HG02759 (cell line): ENCODE data around the gene C3orf20.
"Not testable (repeated sequence)": the region's sequence is repeated elsewhere in the genome, so short reads cannot be mapped to it uniquely, and the experiment has no call there.

Experiments
- ATAC-seq: cut with Tn5 transposase; IDR thresholded peaks from one replicate; pipeline ENCODE4 v1.9.1; 2021; ENCODE audit warnings: mild to moderate bottlenecking, moderate library complexity; ENCODE audit not compliant: unreplicated experiment

The C3orf20 gene

DNA sequence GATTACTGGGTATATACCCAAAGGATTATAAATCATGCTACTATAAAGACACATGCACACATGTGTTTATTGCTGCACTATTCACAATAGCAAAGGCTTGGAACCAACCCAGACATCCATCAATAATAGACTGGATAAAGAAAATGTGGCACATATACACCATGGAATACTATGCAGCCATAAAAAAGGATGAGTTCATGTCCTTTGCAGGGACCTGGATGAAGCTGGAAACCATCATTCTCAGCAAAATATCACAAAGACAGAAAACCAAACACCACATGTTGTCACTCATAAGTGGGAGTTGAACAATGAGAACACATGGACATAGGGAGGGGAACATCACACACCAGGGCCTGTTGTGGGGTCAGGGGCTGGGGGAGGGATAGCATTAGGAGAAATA, 78.0 kb downstream of the C3orf20 start:
- not testable (repeated sequence) for ATAC-seq

DNA sequence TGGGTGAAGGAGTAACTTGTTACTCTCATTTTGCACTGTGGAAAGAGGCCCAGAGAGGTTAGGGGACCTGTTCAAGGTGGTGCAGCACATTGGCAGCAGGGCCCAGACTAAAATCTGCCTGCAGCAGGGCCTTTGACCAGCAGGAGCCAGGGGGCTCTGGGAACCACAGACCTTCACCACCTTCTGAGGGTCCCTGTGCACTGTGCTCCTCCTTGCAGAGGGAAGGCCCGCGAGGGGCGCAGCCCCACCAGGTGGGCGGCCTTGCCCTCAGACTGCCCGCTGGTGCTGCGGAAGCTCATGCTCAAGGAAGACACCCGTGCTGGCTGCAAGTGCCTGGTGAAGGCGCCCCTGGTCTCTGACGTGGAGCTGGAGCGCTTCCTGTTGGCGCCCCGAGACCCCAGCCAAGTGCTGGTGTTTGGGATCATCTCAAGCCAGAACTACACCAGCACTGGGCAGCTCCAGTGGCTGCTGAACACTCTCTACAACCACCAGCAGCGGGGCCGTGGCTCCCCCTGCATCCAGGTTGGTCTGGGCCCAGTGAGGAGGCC, 82.3 kb downstream of the C3orf20 start:
- ATAC-seq: no peak

DNA sequence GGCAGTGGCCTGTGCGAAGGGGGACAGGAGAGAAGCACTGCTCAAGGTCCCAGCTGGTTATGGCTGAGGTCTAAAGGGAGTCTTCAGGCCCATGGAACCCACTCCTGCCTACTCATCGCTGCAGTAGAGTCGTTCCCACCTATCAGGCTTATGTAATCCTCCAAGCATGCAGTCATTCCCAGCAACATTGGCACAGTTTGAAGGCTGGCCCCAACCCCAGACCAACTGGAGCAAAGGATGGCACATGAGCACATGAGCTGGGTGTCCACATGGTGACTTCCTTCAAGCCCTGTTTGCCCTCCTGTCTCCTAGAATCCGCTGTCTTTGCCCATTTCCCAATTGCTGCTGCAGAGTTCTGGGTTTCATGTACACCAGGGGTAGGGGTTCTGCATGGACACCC, 83.4 kb downstream of the C3orf20 start:
- no peak for ATAC-seq

DNA sequence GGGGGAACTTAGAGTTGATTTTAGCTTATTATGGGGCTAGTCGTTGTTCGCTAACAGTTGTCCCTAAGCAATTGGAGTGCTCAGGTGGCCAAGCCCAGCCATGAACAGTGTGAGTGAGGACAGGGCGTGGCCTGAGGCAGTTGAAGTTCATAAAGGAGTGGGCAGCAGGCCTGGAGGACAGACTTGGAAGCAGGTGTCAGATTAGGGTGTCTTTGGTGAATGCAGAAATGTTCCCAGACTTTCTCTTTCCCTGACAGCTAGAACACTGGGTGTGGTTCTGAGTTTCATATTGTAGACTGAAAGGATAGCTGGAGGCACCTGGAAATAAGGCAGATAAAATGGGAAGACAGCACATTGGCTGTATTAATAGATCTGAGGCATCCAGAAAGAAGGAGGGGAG, 84.0 kb downstream of the C3orf20 start:
- no peak for ATAC-seq

DNA sequence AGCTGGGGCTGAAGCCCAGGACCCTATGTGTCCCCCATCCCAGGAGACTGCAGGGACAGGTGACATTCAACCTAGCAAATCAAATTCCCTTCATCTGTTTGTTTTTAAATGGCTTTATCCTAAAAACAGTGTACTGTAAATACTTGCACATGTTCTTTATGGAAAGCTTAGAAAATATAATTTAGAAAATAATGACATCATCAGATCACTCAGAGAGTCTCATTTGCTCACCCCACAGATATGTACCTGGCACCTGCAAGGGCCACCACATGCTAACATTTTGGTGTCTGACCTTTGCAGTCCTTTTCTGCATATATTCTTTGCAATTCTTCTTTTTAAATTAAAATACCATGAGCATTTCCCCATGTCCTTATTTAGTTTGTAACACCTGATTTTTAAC, 85.2 kb downstream of the C3orf20 start:
- ATAC-seq: no peak

DNA sequence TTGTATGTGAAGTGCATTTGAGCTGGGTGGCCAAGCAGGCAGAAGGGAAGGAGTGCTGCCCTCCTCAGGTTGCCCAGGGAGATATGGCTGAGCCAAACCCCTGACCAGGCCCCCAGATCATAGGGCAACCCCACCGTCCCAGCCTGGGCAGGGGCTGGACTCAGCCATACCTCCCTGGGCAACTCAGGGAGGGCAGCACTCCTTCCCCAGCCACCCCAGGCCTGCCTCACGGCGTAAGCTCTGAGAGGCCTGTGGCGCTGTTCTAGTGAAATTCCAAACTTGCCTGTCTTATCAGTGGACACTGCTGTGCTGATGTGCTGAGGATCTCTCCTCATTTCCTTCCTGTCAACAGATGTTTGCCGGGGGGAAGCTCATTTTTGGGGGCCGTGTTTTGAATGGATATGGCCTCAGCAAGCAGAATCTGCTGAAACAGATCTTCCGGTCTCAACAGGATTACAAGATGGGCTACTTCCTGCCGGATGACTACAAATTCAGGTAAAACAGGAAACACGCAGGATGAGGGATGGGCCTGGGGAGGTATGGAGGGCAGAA, 86.3 kb downstream of the C3orf20 start:
- ATAC-seq: no peak

DNA sequence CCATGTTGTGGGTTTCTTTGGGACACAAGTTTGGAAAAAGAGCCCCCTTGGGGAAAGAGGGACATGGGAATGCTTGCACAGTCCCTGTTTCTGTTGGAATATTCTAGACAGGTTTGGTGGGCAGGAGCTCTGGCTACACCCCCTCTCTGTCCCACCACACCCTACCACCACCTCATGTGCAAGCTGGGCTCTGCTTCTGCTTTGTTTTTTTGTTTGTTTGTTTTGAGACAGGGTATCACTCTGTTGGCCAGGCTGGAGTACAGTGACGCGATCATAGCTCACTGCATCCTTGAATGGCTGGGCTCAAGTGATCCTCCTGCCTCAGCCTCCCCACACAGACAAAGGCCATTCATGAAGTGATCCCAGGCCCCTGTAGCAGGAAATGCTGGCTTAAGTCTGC, 86.9 kb downstream of the C3orf20 start:
- ATAC-seq: no peak

DNA sequence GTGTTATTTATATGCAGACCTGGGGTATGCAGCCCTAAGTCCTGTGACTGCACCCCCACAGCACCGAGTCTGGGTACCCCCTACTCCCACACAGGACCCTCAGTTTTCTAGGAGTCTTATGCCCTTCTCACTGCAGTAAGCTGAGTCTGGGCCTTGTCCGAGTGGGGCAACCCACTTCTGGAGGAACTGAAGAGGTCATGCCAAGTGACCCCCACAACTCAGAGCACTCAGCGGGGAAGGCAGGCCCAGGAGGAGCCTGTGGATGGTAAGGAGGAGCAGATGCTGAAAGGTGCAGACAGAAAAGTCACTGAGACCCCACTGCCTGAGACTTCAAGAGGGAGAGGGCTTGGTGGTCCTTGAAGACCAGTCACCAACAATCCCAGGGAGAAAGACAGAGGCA, 87.8 kb downstream of the C3orf20 start:
- no peak for ATAC-seq

DNA sequence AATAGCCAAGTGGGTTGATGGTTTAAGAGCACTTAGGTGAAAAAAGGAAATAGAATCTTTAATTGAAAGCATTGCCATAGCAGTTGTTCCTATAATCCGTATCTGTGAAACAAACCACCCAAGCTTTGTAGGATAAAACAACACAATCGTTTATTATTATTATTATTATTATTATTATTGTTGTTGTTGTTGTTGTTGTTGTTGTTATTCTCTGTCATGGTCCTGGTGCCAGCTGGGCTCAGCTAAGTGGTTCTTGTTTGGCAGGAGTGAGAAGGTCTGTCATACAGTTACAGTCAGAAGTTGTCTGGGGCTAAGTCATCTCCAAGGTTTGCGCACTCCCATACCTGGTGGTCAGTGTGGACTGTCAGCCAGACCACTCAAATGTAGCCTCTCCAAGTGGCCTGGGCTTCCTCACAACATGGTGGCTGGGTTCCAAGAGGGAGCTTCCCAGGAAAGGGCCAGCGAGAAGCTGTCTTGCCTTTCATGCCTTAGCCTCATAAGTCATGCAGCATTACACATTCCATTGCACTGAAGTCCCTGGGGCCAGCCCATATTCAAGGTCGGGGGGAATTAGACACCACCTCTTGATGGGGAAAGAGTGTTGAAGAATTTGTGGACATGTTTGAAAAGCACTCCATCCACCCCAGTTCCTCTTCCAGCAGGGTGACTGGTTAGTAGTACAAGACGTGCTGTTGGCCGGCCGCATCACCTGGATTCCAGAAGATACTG, 89.6 kb downstream of the C3orf20 start:
- no peak for ATAC-seq

DNA sequence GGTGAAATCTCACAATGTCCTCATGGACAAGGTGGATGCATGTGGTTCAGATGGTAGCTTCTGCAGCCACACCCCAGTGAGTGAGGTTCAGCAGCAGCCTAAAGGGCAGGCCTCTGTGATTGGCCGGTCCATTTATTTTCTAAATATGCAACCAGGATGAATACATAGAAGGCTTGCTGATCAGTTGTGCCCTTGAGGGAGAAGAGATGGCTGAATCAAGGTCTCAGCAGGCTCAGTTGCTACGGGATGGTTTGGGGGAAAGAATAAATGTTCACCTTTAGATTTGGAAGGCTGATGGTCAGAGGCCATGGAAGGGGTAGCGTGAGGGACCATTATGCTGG, 90.1 kb downstream of the C3orf20 start:
- ATAC-seq: no peak

DNA sequence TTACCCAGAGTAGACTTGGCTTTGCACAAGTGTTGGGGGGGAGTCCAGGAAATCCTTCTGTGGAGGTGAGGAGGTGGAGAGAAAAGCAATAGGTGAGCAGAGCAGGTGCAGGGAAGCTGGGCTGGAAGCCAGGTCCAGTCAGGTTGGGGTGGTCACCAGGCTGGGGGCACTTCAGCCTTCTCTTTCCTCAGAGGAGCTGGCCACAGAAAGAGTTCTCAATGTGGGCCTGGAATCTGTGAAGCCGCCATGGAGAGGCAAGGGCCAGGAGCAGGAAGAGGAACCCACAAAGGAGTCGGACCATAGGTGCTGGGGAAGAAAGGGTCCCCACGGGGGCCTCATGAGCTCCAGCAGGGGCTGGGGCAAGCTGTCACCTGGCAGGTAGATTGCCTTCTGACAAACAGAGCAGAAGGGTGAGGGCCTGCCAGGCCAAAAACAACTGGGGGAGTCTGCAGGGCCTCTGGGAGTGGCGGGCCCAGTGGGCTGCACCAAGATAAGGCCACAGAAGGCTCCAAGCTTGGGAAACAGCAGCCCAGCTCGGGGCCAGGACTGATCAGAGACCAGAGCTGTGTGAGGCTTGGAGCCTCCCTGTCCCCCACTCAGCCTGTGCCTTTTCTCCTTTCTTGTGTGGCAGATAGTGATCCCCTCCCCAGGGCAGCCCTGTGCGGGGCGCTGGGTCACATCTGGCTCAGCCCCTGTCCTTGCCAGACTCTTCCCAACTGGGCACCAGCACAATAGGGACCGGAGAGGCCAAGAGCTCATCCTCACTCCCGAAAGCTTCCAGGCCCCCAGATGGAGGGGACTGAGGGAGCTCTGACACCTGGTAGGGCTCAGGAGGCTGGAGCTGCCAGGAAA, 90.9 kb downstream of the C3orf20 start:
- no peak for ATAC-seq

DNA sequence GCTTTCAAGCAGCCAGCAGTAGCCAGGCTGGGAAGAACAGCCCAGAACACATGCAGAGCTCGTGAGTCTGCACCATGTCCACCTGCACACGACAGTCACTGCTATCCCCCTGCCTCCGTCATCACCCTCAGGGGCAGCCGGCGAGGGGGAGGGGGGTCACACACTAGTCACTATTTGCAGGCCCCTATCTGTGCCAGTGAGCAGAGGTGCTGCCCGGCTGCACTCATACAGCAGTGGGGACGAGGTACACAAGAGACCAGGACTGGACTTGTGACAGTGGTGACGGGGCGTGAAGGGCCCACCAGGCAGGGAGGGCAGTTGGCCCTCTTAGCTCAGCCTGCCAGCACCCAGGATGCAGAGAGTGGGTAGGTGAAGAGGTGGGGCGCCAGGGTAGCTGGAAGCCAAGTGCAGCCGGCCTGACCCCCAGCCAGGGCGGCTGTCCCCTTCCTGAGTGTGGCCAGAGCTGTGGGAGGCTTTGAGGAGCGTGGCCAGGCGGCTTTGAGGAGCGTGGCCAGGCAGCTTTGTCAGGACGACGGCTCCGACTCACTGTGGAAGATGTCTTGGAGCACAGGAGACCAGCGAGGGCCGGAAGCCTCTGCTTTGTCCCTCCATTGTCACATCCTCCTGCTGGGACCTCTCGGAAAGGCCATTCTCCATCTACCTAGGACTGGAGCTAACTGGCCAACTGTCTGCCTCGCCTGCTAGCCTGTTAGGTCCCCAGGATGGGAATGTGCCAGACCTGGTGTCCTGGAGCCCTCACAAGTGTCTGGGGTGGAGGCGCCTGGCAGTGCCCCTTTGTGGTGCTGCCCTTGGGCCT, 91.7 kb downstream of the C3orf20 start:
- no peak for ATAC-seq

DNA sequence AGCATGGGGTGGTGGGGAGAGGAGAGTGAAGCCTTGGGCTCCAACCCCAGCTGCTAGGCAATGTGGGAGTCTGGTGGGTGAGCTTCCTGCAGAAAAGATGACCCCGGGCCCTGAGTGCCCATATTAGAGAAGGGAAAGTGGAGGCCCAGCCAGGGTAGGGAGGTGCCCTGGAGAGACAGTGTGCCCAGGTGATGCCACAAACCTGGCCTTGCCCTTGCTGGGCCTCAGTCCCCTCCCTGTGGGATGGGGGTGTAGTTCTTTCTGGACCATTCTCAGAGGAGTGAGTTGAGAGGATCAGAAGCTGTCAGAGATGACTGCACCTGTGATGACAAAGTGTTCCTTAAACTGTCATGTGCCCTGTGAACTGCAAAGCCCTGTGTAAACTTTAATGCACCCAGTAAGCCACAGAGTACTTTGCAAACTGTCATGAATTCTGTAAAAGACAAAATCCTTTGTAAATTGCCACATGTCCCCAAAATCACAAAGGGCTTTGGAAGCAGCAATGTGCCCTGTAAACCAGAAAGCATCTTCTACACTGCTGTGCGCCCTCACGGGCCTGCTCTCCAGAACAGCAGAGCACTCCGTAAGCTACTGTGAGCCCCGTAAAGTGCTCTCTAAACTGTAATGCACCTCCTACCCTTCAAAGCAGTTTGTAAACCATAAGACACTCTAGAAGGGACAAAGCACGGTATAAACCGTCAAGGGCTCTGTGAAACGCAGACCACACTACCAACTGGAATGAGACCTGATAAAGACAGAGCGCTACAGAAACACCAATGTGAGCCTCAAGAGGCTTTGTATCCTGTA, 92.5 kb downstream of the C3orf20 start:
- no peak for ATAC-seq

DNA sequence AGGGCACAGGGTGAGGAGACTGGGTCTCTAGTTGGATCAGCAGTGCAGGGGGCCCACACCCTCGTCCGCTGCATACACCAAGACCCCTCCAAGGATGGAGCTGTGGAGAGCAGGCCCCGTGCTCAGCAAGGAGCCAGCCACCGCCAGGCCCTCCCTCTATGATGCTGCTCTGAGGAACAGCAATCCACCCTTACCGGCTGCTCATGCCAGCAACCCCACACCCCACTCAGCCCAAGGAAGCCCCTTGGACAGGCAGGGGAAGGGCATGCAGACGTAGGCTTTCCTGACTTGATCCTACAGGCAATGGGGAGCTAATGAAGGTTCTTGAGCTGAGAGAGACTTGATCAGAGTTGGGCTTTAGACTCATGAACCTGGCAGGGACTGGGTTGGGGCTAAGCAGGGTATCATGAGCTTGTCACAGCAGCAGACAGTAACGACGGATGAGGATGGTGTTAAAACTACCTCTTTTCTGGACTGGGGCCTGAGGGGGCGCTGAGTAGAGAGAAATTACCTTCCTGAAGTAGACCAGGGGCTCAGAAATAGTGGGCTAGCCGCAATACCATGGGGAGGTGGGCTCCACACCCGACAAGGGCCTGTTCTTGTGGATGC, 93.3 kb downstream of the C3orf20 start:
- no peak for ATAC-seq

DNA sequence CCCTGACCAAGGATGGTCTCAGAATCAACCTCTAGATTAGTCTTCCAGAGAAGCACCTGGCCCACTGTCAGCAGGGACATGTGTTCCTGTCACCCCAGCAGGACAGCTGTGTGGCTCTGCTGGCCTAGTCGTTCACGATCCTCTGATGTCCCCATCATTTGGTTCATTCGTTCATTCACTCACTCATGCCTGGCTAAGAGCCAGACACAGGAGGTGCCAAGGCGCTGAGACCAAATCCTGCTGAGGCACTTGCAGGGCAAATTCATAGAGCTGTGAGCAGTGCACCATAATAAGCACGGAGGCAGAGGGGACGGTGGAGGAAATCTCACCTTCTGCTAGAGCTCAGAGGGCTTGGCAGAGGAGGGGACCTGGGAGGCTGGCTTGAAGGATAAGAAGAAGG, 93.9 kb downstream of the C3orf20 start:
- no peak for ATAC-seq

DNA sequence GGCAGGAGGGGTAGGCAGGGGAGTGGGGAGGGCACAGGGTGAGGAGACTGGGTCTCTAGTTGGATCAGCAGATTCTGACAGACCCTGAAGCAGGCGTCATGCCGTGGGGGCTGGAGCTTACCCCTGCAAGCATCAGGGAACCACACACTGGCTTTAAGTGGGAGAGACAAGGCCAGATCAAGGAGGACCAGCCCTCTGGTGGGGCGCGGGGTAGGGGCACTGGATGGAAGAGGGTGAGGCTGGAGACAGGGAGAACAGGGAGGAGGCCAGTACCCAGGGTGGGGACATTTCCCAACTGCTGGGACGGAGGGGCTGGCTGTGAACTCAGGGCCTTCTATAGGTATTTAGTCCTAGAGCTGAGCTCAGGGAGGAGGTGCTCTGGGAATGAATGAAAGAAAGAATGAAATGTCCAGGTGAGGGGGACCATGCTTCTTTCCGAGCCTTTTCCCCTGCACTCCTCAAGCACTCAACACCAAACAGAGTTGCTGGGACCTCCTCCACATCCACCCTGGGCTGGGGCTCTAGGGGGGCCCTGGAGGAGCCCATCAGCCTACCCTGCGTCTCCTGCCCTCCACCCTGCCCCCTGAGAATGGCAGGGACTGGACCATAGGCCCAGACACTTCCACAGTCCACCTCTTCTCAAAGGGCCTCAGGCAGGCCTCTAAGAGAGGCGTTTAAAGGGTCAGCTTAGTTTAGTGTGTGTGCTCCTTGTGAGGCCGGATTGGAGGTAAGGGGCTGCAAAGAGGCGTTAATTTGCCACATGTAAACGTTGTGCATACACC, 94.8 kb downstream of the C3orf20 start:
- no peak for ATAC-seq

DNA sequence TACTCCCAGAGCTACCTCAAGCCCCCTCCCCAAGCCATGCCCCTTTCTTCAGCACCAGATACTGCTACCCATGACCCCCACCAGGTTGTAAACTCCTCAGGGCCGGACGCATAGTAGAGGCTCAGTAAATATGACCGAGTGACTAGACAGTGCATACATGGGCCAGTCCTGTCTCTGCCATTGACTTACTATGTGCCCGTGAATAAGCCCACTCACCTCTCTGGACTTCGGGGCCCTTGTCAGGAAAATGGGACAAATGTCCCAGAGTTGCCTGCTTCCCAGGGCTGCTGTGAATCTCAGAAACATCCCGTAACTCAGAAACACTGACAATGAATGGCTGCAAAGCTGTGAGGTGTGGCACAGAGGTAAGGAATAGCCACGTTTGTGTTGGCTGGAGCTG, 95.7 kb downstream of the C3orf20 start:
- no peak for ATAC-seq

DNA sequence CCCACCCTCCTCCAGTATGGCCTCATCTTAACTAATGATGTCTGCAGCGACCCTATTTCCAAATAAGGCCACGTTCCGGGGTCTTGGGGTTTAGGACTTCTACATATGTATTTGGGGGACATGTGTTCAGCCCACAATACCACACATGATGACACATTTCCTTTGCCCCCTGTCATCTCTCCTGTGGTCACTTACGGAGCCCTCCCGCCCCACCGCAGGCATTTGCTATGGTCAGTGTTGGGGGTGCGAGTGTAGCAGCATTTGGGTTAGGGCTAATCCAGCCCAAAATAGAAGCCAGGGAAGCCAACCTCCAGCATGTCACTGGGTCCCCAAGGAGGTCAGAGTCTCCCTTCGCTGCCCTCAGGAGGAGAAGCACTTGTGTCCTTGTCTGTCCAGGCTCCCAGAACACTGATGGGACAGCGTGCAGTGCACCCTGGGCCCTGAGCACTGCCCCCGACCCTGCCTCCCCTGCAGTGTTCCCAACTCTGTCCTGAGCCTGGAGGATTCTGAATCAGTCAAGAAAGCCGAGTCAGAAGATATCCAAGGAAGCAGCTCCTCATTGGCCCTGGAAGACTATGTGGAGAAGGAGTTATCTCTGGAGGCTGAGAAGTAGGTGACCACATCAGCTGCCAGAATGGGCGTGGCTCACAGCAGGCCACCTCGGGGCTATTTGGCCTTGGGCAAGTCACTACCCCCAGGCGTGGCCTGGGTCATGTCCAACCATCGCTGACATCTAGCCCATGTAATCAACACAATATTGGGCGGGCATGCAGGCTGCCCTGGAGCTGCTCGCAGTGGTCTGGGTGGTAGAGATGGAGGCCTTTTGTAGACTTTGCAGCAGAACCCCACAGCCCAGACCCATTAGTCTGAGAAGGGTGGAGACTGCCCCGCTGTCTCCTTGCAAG, 96.9 kb downstream of the C3orf20 start:
- ATAC-seq: no peak
